ENCODE measurements around the gene QSOX1. TPM values are rescaled to one million over a fixed set of nuclear protein-coding genes. Genes with fewer than 3 reads are reported as not detected.

QSOX1 gene
- total RNA-seq, 2 donors from 2014 or later, result 82.4 to 168 TPM

DNA sequence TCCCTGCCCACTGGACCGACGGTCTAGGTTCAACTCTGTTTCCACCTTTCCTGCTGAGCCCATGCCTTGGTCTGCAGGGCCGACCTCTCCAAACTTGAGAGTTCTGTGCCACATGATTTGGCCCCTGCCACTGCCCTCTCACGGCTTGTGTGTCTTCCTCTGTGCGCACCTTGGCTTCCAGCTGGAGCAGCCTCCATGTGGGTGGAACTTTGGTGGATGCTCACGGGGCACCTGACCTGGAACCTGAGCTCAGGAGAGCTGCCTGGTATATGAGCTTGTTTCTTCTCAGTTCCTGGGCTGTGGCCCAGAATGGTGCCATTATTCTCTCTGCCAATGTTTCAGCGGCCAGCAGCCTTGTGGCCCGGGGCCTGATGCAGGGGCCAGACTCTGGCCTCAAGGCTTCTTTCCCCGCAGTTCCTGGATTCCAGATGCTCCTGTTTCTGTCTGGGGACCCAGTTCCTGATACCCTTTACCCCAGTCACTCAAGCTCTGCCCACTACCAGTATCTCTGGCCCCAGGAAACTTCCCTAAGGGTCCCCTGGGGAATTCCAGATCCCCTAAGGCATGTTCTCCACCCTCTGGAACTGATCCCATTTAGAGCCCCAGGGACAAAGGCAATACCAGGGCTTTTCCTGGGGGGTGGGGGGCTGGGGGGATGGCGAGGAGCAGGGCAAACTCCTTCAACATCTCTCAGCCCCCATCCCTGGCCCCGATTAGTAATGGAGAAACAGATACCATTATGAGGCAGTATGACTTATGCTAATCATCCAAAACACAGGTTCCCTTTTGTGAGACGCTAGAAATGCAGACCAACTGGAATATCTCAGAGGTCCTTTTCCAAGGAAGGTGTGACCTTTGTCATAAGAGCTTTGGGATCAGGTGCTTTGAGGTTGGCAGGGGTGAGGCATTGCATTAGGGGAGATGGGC lies 11.1 kb downstream of the QSOX1 start:
- Histone ChIP-seq H3K27ac (peak overlapping the region in 1 of 2 donors; percentile 65), H3K4me3 (no peak overlapping the region), H3K27me3 (replicated peaks; ENCODE audit: insufficient read depth) (no peaks in the 10 kb centered on the region), H3K4me1 (ENCODE audit: control insufficient read depth in 1 of 2, low read depth in 2 of 2) (peaks cover 16 to 30% of the 10 kb centered on the region in 2 donors), H3K36me3 (no peaks in the 10 kb centered on the region), H3K9me3 (no peaks in the 10 kb centered on the region)
- DNase-seq (ENCODE audit: low spot score) (no peak), ATAC-seq (ENCODE audit: insufficient number of reproducible peaks, low FRiP score, low read depth) (no peak)
- TF ChIP-seq, protein P1, sequence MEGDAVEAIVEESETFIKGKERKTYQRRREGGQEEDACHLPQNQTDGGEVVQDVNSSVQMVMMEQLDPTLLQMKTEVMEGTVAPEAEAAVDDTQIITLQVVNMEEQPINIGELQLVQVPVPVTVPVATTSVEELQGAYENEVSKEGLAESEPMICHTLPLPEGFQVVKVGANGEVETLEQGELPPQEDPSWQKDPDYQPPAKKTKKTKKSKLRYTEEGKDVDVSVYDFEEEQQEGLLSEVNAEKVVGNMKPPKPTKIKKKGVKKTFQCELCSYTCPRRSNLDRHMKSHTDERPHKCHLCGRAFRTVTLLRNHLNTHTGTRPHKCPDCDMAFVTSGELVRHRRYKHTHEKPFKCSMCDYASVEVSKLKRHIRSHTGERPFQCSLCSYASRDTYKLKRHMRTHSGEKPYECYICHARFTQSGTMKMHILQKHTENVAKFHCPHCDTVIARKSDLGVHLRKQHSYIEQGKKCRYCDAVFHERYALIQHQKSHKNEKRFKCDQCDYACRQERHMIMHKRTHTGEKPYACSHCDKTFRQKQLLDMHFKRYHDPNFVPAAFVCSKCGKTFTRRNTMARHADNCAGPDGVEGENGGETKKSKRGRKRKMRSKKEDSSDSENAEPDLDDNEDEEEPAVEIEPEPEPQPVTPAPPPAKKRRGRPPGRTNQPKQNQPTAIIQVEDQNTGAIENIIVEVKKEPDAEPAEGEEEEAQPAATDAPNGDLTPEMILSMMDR (IDR thresholded peaks at IDR 0.05), result no peak

GRCh38 chr1:180166436-180166800 lies 11.7 kb downstream of the QSOX1 start:
- no peak for DNase-seq (ENCODE audit: low spot score)
- Histone ChIP-seq H3K4me3 (no peak overlapping the region), H3K9me3 (no peaks in the 10 kb centered on the region), H3K27me3 (replicated peaks; ENCODE audit: insufficient read depth) (no peaks in the 10 kb centered on the region), H3K4me1 (ENCODE audit: control insufficient read depth in 1 of 2, low read depth in 2 of 2) (peaks cover 16 to 30% of the 10 kb centered on the region in 2 donors), H3K36me3 (no peaks in the 10 kb centered on the region), H3K27ac (peak overlapping the region; percentile 46 to 65)
- TF ChIP-seq, protein P1 (IDR thresholded peaks at IDR 0.05), result no peak
- ATAC-seq (ENCODE audit: insufficient number of reproducible peaks, low FRiP score, low read depth), result no peak

- Histone ChIP-seq H3K36me3 (no peaks in the 10 kb centered on the region), H3K4me1 (ENCODE audit: control insufficient read depth in 1 of 2, low read depth in 2 of 2) (peaks cover 16 to 30% of the 10 kb centered on the region in 2 donors), H3K27me3 (replicated peaks; ENCODE audit: insufficient read depth) (no peaks in the 10 kb centered on the region), H3K27ac (peak overlapping the region; percentile 46 to 65), H3K4me3 (no peak overlapping the region), H3K9me3 (no peaks in the 10 kb centered on the region)
- no peak for DNase-seq (ENCODE audit: low spot score)
- TF ChIP-seq, protein P1 (IDR thresholded peaks at IDR 0.05), result no peak
- ATAC-seq (ENCODE audit: insufficient number of reproducible peaks, low FRiP score, low read depth), result peak; percentile 34
Observed at GRCh38 chr1:180167021-180167701, 12.5 kb downstream of the QSOX1 start.

GRCh38 chr1:180167721-180168467 lies 13.2 kb downstream of the QSOX1 start:
- DNase-seq (ENCODE audit: low spot score) (no peak), ATAC-seq (ENCODE audit: insufficient number of reproducible peaks, low FRiP score, low read depth) (no peak)
- TF ChIP-seq, protein P1 (IDR thresholded peaks at IDR 0.05), result no peak
- H3K27ac ChIP-seq, result peak overlapping the region; percentile 46 to 65
- no peaks in the 10 kb centered on the region for H3K27me3 ChIP-seq (replicated peaks; ENCODE audit: insufficient read depth)
- H3K36me3 ChIP-seq, result no peaks in the 10 kb centered on the region
- no peaks in the 10 kb centered on the region for H3K9me3 ChIP-seq
- no peak overlapping the region for H3K4me3 ChIP-seq
- peaks cover 16 to 30% of the 10 kb centered on the region in 2 donors for H3K4me1 ChIP-seq (ENCODE audit: control insufficient read depth in 1 of 2, low read depth in 2 of 2)
